GM21367 (cell line): ENCODE data around the gene ANGEL2.
"Not testable (repeated sequence)": the region's sequence is repeated elsewhere in the genome, so short reads cannot be mapped to it uniquely, and the experiment has no call there.

Experiments used
- ATAC-seq: cut with Tn5 transposase; IDR thresholded peaks from one replicate; pipeline ENCODE4 v1.9.1; 2021; ENCODE audit not compliant: unreplicated experiment

ANGEL2 gene

GRCh38 chr1:213015099-213016050, at the start of gene ANGEL2:
TSS of gene ANGEL2 (minus strand) at chr1:213015867. CDS start at chr1:213015671, 196 bp downstream.
- peak; percentile 89 for ATAC-seq

- no peak for ATAC-seq
Measured at GRCh38 chr1:213061263-213061662, 45.6 kb upstream of the ANGEL2 start.

- ATAC-seq: no peak
Measured at GRCh38 chr1:213060836-213061235, 45.2 kb upstream of the ANGEL2 start.

GRCh38 chr1:213057264-213058059, 41.8 kb upstream of the ANGEL2 start:
- no peak for ATAC-seq

- no peak for ATAC-seq
Measured at GRCh38 chr1:213055767-213056166, 40.1 kb upstream of the ANGEL2 start.

GRCh38 chr1:213054733-213055591, 39.3 kb upstream of the ANGEL2 start:
- ATAC-seq: no peak

GRCh38 chr1:213054142-213054541, 38.5 kb upstream of the ANGEL2 start:
- ATAC-seq: no peak

GRCh38 chr1:213053455-213053854, 37.8 kb upstream of the ANGEL2 start:
- ATAC-seq: no peak

GRCh38 chr1:213051881-213052202, 36.2 kb upstream of the ANGEL2 start:
- ATAC-seq: no peak

GRCh38 chr1:213051127-213051880, 35.6 kb upstream of the ANGEL2 start, which contains the start of gene RPS6KC1:
TSS of gene RPS6KC1 (plus strand) at chr1:213051241. CDS start at chr1:213051405, 164 bp downstream.
- ATAC-seq: peak; percentile 97

GRCh38 chr1:213050745-213051126, 35.1 kb upstream of the ANGEL2 start:
- peak; percentile 18 for ATAC-seq

- no peak for ATAC-seq
Measured at GRCh38 chr1:213049232-213049631, 33.6 kb upstream of the ANGEL2 start.

- ATAC-seq: not testable (repeated sequence)
Measured at GRCh38 chr1:213045321-213046226, 29.9 kb upstream of the ANGEL2 start.

- no peak for ATAC-seq
Measured at GRCh38 chr1:213041443-213041842, 25.8 kb upstream of the ANGEL2 start.

GRCh38 chr1:213035573-213035972, 19.9 kb upstream of the ANGEL2 start:
- no peak for ATAC-seq

- ATAC-seq: no peak
Measured at GRCh38 chr1:213034713-213035112, 19.0 kb upstream of the ANGEL2 start.

- no peak for ATAC-seq
Measured at GRCh38 chr1:213032651-213033050, 17.0 kb upstream of the ANGEL2 start.

GRCh38 chr1:213027024-213027423, 11.4 kb upstream of the ANGEL2 start:
- ATAC-seq: not testable (repeated sequence)

- no peak for ATAC-seq
Measured at GRCh38 chr1:213020016-213020415, 4.3 kb upstream of the ANGEL2 start.
